KMS-11 (cell line): ENCODE data around the gene FBXO2.
"Not testable (repeated sequence)": the region's sequence is repeated elsewhere in the genome, so short reads cannot be mapped to it uniquely, and the experiment has no call there.

Experiments
- H2AFZ ChIP-seq: fragments of 200-600 bp; sonication (generic); 2 replicates; pipeline ENCODE4 v1.6.1; 2016; ENCODE audit warnings: antibody characterized with exemption, mixed run types, low read depth
- H3K27ac ChIP-seq: fragments of 200-600 bp; sonication (generic); 2 replicates; pipeline ENCODE4 v1.6.1; 2016; ENCODE audit warnings: mild to moderate bottlenecking, mixed run types
- H3K27me3 ChIP-seq: fragments of 200-600 bp; sonication (generic); 2 replicates; pipeline ENCODE4 v1.6.1; 2017; ENCODE audit warnings: mild to moderate bottlenecking, low read depth, mixed run types, moderate library complexity; ENCODE audit not compliant: insufficient read depth
- H3K36me3 ChIP-seq: fragments of 200-600 bp; sonication (generic); 2 replicates; pipeline ENCODE4 v1.6.1; 2017; ENCODE audit warnings: mild to moderate bottlenecking, mixed run types; ENCODE audit not compliant: insufficient read depth
- H3K4me1 ChIP-seq: fragments of 200-600 bp; sonication (generic); 2 replicates; pipeline ENCODE4 v1.6.1; 2016; ENCODE audit warnings: mild to moderate bottlenecking, low read depth, mixed run types; ENCODE audit not compliant: poor library complexity, severe bottlenecking
- H3K4me2 ChIP-seq: fragments of 200-600 bp; sonication (generic); 2 replicates; pipeline ENCODE4 v1.7.0; 2016; ENCODE audit warnings: mild to moderate bottlenecking, mixed run types
- H3K4me3 ChIP-seq: fragments of 200-600 bp; sonication (generic); IDR thresholded peaks from 2 replicates; pipeline ENCODE4 v1.6.1; 2017; ENCODE audit warnings: low read depth, low read length, mixed read lengths; ENCODE audit not compliant: insufficient read depth
- H3K79me2 ChIP-seq: fragments of 200-600 bp; sonication (generic); 2 replicates; pipeline ENCODE4 v1.6.1; 2016; ENCODE audit warnings: low read depth, mixed run types; ENCODE audit not compliant: insufficient read depth
- H3K9ac ChIP-seq: fragments of 200-600 bp; sonication (generic); 2 replicates; pipeline ENCODE4 v1.6.1; 2016; ENCODE audit warnings: mild to moderate bottlenecking, mixed run types
- H4K20me1 ChIP-seq: fragments of 200-600 bp; sonication (generic); 2 replicates; pipeline ENCODE4 v1.6.1; 2016; ENCODE audit warnings: mild to moderate bottlenecking, mixed run types; ENCODE audit not compliant: insufficient read depth
- TF ChIP-seq, protein P1 (sequence below): fragments of 200-600 bp; sonication (generic); conservative IDR thresholded peaks from 2 replicates; pipeline ENCODE4 v1.6.1; 2017; ENCODE audit warnings: low read depth, mild to moderate bottlenecking, antibody characterized with exemption, low read length, moderate library complexity, mixed read lengths

FBXO2 gene

DNA sequence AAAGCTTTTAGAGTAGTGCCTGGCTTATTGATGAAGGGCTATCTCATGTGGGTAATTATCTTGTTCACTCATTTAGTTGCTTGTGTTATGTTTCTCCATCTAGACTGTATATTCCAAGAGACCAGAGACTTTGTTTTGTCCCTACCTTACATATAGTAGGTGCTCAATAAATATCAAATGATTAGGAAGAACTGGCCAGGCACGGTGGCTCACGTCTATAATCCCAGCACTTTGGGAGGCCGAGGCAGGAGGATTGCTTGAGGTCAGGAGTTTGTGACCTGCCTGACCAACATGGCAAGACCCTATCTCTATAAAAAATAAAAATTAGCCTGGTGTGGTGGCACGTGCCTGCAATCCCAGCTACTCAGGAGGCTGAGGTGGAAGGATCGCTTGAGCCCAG is 9.0 kb downstream of the FBXO2 start:
- no peak overlapping the region for H2AFZ ChIP-seq
- TF ChIP-seq, protein P1, sequence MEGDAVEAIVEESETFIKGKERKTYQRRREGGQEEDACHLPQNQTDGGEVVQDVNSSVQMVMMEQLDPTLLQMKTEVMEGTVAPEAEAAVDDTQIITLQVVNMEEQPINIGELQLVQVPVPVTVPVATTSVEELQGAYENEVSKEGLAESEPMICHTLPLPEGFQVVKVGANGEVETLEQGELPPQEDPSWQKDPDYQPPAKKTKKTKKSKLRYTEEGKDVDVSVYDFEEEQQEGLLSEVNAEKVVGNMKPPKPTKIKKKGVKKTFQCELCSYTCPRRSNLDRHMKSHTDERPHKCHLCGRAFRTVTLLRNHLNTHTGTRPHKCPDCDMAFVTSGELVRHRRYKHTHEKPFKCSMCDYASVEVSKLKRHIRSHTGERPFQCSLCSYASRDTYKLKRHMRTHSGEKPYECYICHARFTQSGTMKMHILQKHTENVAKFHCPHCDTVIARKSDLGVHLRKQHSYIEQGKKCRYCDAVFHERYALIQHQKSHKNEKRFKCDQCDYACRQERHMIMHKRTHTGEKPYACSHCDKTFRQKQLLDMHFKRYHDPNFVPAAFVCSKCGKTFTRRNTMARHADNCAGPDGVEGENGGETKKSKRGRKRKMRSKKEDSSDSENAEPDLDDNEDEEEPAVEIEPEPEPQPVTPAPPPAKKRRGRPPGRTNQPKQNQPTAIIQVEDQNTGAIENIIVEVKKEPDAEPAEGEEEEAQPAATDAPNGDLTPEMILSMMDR = no peak
- H3K4me3 ChIP-seq = no peak overlapping the region
- no peaks in the 10 kb centered on the region for H3K4me1 ChIP-seq
- no peaks in the 10 kb centered on the region for H3K79me2 ChIP-seq
- H3K27me3 ChIP-seq = peaks cover 5% of the 10 kb centered on the region; the same call in 1 of the 2 replicates
- H3K4me2 ChIP-seq = no peak overlapping the region
- H3K9ac ChIP-seq = no peak overlapping the region
- H3K27ac ChIP-seq = no peak overlapping the region
- H4K20me1 ChIP-seq = no peaks in the 10 kb centered on the region
- no peaks in the 10 kb centered on the region for H3K36me3 ChIP-seq

DNA sequence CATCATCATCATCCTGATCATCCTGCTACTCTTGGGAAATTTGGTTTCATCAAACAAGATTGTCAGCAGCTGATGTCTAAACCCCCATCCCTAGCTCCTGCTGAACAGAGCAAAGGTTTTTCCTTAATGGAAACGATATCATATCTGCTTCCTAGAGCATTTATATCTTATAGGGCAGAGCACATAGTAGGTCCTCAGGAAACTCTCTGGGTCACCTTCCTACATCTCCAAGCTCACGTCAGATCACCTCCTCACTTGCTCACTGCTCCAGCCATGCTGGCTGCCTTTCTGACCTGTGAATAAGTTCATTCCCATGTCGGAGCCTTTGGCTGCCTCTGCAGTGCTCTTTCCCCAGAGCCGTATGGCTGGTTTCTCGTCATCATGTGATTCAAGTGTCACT is 10.4 kb downstream of the FBXO2 start:
- Histone ChIP-seq H3K79me2 (no peaks in the 10 kb centered on the region), H3K9ac (no peak overlapping the region), H3K27me3 (peaks cover 19% of the 10 kb centered on the region; the same call in 1 of the 2 replicates), H3K27ac (no peak overlapping the region), H3K4me2 (no peak overlapping the region), H4K20me1 (no peaks in the 10 kb centered on the region), H3K4me3 (no peak overlapping the region), H3K4me1 (no peaks in the 10 kb centered on the region), H2AFZ (no peak overlapping the region), H3K36me3 (no peaks in the 10 kb centered on the region)
- TF ChIP-seq, protein P1 = no peak

DNA sequence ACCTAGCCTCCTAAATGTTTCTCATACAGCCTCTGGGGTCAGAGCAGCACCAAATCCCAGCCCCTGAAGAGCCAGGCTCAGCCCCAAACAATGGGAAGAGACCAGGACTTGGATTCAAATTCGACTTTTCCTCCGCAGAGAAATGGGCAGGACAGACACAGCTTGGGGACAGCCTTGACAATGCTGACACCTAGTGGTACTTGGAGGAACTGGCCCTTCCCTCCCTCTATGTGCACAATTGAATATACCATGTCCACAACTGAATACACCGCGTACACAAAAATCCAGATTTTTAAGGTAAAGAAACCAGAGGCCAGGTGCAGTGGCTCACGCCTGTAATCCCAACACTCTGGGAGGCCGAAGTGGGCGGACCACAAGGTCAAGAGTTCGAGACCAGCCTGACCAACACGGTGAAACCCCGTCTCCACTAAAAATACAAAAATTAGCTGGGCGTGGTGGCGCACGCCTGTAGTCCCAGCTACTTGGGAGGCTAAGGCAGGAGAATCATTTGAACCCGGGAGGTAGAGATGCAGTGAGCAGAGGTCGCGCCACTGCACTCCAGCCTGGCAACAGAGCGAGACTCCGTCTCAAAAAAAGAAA is 11.7 kb downstream of the FBXO2 start:
- H3K4me2 ChIP-seq, H3K9ac ChIP-seq, H3K27ac ChIP-seq, H3K4me1 ChIP-seq, H3K36me3 ChIP-seq, H3K4me3 ChIP-seq, H2AFZ ChIP-seq, H4K20me1 ChIP-seq, H3K79me2 ChIP-seq: not testable (repeated sequence)
- TF ChIP-seq, protein P1 = peak; percentile 96
- H3K27me3 ChIP-seq = peaks cover 29% of the 10 kb centered on the region

DNA sequence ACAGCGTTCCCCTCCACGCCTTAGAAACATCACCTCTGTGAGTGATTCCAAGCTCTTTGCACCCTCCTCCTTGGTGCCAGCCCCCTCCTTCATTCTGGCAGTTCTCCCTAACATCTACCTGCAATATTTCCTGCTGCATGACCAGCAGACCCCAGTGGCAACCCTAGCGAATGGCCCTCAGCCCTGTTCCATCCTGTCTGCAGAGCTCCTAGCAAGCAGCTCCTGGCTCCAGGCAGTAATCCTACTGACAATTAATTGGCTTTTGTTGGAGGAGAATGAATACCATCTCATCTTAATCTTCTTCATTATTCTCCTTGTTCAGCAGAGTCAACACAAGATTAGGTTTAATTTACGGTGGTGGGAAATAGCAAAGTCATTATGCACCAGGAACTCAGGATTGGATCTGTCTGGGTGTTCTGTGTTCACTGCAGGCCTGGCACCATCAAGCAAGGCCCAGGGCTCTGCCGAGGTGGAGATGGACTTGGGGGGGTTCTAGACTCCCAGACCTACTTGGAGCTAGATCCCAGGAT is 12.4 kb downstream of the FBXO2 start:
- H3K4me3 ChIP-seq = no peak overlapping the region
- no peak overlapping the region for H3K4me2 ChIP-seq
- H3K4me1 ChIP-seq = no peaks in the 10 kb centered on the region
- no peaks in the 10 kb centered on the region for H3K36me3 ChIP-seq
- TF ChIP-seq, protein P1 = no peak
- H3K79me2 ChIP-seq = no peaks in the 10 kb centered on the region
- H3K27ac ChIP-seq = no peak overlapping the region
- H2AFZ ChIP-seq = no peak overlapping the region
- H3K9ac ChIP-seq = no peak overlapping the region
- peaks cover 29% of the 10 kb centered on the region for H3K27me3 ChIP-seq
- H4K20me1 ChIP-seq = no peaks in the 10 kb centered on the region
